Stimulated activated CD8-positive, alpha-beta memory T cell treated with anti-CD3 and anti-CD28 coated beads, Interleukin-7, amount 100 ng/mL, for 24 hours (primary cell): ENCODE measurements around the gene RET.

Source experiments
- DNase-seq: peaks from one replicate; pipeline ENCODE4 v3.0.0-alpha.2; 2020; ENCODE audit warnings: low read depth

RET gene

DNA sequence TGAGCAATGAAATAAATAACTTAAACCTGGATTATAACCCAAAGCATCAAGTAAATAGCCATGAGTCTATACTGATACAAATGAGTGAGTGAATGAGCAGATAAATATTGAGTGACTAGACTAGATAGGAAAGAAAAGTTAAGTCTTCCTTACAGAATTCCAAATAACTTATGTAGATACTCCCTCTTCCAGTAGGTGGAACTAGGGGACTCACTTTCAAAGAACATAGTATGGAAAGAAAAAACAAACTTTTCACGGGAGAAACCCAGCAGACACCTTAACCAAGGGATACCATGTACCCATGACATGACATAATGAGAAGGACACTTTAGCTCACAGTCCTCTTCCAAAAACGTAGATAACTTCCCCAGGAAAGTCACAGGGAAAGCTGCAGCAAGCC, 93.6 kb downstream of the RET start:
- no peak for DNase-seq

DNA sequence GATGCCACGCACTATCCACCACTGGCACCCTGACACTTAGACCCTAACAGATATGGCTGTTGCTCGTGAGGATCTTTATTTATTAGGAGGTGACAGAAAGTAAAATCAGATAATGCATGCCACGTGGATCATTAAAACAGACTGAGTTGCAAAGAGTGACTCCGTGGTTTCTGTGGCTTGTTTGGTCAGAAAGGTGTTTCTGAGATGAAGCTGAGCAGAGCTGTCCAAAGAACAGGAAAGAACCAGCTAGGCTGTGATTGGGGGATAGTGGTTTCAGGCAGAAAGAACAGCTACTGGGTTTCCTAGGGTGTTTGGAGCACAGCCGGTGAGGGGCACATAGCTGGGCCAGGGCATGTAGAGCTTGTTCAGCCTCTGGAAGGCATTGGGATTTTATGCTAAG, 95.8 kb downstream of the RET start:
- no peak for DNase-seq

- DNase-seq = no peak
These were observed 96.3 kb downstream of the RET start for GRCh38 chr10:43173120-43173519.

DNA sequence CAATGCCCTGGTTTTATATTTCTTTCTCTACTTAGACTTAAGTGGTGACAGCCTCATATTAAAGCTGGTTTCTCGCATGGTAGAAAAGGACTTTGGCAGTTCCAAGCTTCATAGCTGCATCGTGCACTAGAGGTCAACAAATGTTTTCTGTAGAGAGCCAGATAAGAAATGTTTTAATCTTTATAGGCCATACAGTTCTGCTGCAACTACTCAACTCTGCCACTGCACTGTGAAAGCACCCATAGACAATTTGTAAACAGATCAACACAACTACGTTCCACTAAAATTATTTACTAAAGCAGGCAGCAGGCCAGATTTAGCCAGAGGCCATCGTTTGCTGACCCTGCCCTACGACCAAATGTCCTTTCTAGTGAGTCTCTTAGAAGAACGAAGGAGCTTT, 98.1 kb downstream of the RET start:
- no peak for DNase-seq

DNA sequence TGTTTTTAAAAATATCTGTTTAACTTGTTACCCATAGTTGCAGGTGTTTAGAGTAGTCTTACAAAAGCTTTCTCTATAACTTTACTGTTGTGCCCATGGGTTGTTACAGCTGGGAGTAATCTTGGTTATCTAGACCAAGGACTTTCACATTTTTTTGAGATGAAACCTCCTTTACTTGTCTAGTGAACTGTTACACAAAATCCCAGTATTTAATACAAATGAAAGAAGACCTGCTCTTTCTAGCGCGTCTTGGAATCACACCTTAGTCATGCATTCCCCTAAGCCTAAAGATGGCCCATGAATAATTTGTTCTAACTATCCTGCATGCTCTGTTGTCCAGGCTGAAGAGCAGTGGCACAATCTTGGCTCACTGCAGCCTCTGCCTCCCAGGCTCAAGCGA, 99.4 kb downstream of the RET start:
- DNase-seq = no peak

GRCh38 chr10:43177595-43177994, 100.7 kb downstream of the RET start:
- DNase-seq = no peak
